ENCODE results near the gene MED7. TPM values are rescaled to one million over a fixed set of nuclear protein-coding genes. Genes with fewer than 3 reads are reported as not detected.

MED7 gene
- total and polyA plus RNA-seq, 10 of the 15 experiments (the other 5 are each of a cell fraction or from before 2014, with no cell fraction given) = 9.3 to 47.7 (median 22.7) TPM

- TF ChIP-seq ZNF592 (IDR thresholded peaks at IDR 0.05) (no peak), IKZF1 (conservative IDR thresholded peaks at IDR 0.05) (peak; percentile 63), MTA3 (IDR thresholded peaks at IDR 0.05; ENCODE audit: borderline replicate concordance, low read length) (no peak), CUX1 (IDR thresholded peaks at IDR 0.05; ENCODE audit: insufficient replicate concordance, low read depth, low read length) (no peak), NKRF (conservative IDR thresholded peaks at IDR 0.05) (peak; percentile 69), KLF5 (IDR thresholded peaks at IDR 0.05; ENCODE audit: partially characterized antibody) (no peak), WRNIP1 (IDR thresholded peaks at IDR 0.05; ENCODE audit: borderline replicate concordance, low read depth, low read length) (no peak), POU2F2 (IDR thresholded peaks at IDR 0.05; ENCODE audit: borderline replicate concordance, low read depth, low read length) (peak; percentile 60; the same call in 1 of the 3 replicates), JUND (IDR thresholded peaks at IDR 0.05; ENCODE audit: low read depth, low read length) (no peak), ATF2 (IDR thresholded peaks at IDR 0.05; ENCODE audit: low read length) (no peak), SMAD1 (IDR thresholded peaks at IDR 0.05; ENCODE audit: low read depth, partially characterized antibody) (peak; percentile 3), NBN (IDR thresholded peaks at IDR 0.05) (peak; percentile 26), BACH1 (IDR thresholded peaks at IDR 0.05; ENCODE audit: borderline replicate concordance) (peak; percentile 70; the same call in 1 of the 2 replicates), POLR2AphosphoS2 (IDR thresholded peaks at IDR 0.05; ENCODE audit: low read depth, low read length) (peak; percentile 83), CEBPB (IDR thresholded peaks at IDR 0.05; ENCODE audit: borderline replicate concordance in 1 of 2, low read depth in 2 of 2, low read length in 2 of 2) (no peak)
These were observed at the start of gene MED7 (continued) for GRCh38 chr5:157142317-157143126.

Data from GM12878 (cell line).